H4 (cell line): ENCODE results near the gene METTL17. TPM values are rescaled to one million over a fixed set of nuclear protein-coding genes. Genes with fewer than 3 reads are reported as not detected.
A peak's percentile ranks its signal among the peaks of the same experiment; 100 is the strongest.
"Not testable (repeated sequence)": the region's sequence is repeated elsewhere in the genome, so short reads cannot be mapped to it uniquely, and the experiment has no call there.

Source experiments
- DNase-seq: peaks from one replicate; pipeline ENCODE4 v3.0.0-alpha.2; 2015; ENCODE audit warnings: low spot score
- total RNA-seq: library from RNA; depleted of rRNA; stranded (reverse); fragments of >200 nt; shearing (Covaris generic); gene quantifications from 2 replicates; pipeline ENCODE4 v1.2.3, GENCODE V29; 2014

METTL17 gene
- total RNA-seq, 1 experiment from 2014 or later: 60.2 TPM

GRCh38 chr14:21024585-21025370, 35.0 kb downstream of the METTL17 start, which contains the start of gene NDRG2:
Gene NDRG2 (minus strand): TSS chr14:21025061. CDS start chr14:21023315, 1,746 bp downstream.
- no peak for DNase-seq

GRCh38 chr14:21025371-21026273, 35.8 kb downstream of the METTL17 start:
- no peak for DNase-seq

- no peak for DNase-seq
Measured at GRCh38 chr14:21026274-21026987, 36.7 kb downstream of the METTL17 start.

GRCh38 chr14:21026988-21027315, 37.2 kb downstream of the METTL17 start:
- DNase-seq: no peak

- DNase-seq: no peak
Measured at GRCh38 chr14:21029917-21030316, 40.1 kb downstream of the METTL17 start, which contains the start of gene TPPP2. Gene TPPP2 (plus strand): TSS chr14:21030217. CDS start chr14:21030582, 365 bp downstream.

GRCh38 chr14:21030531-21030930, 40.8 kb downstream of the METTL17 start:
- DNase-seq: no peak

- no peak for DNase-seq
Measured at GRCh38 chr14:21032326-21033132, 42.7 kb downstream of the METTL17 start.

GRCh38 chr14:21033133-21033698, 43.4 kb downstream of the METTL17 start:
- DNase-seq: no peak

GRCh38 chr14:21034707-21035106, 44.9 kb downstream of the METTL17 start, which contains the start of gene RNASE13:
Gene RNASE13 (minus strand): TSS chr14:21034807. CDS start chr14:21034288, 519 bp downstream.
- DNase-seq: no peak

GRCh38 chr14:21036751-21037150, 47.0 kb downstream of the METTL17 start:
- no peak for DNase-seq

- no peak for DNase-seq
Measured at GRCh38 chr14:21037156-21037555, 47.4 kb downstream of the METTL17 start.

- DNase-seq: no peak
Measured at GRCh38 chr14:21038441-21039422, 49.0 kb downstream of the METTL17 start.

- DNase-seq: peak; percentile 49
Measured at GRCh38 chr14:21039585-21040369, 50.0 kb downstream of the METTL17 start.

- no peak for DNase-seq
Measured at GRCh38 chr14:21040370-21040925, 50.7 kb downstream of the METTL17 start.

- DNase-seq: not testable (repeated sequence)
Measured at GRCh38 chr14:21040941-21041340, 51.2 kb downstream of the METTL17 start.

- no peak for DNase-seq
Measured at GRCh38 chr14:21041676-21042433, 52.1 kb downstream of the METTL17 start, which contains the start of gene RNASE7. Gene RNASE7 (plus strand): TSS chr14:21042362. CDS start chr14:21042993, 631 bp downstream.

GRCh38 chr14:21042918-21043317, 53.1 kb downstream of the METTL17 start:
- no peak for DNase-seq
